ENCODE measurements around the gene VIPR2. TPM values are rescaled to one million over a fixed set of nuclear protein-coding genes. Genes with fewer than 3 reads are reported as not detected.

Gene VIPR2
- total and polyA plus RNA-seq, 4 donors: 0.02 to 0.91 (median 0.73) TPM

DNA sequence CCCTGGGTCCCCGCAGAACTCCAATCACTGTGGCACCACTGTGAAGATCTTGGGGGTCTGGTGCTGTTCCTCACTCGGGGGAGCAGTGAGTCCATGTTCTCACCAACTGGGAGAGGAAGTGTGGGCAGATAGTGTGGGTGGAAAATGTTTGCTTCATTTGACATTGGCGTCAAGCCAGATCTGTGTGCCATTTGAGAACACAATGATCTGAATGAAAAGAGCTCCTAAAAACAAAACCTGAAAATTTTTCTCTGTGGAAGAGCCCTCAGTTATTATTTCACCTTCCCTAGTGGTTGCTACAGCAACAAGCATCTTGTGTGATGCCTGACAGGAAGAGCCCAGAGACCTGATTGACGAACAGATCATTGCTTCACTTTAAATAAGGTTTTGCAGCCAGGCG is 125.6 kb downstream of the VIPR2 start:
- H3K9ac ChIP-seq (ENCODE audit: insufficient read depth in 1 of 2, low read length in 2 of 2): no peak overlapping the region
- peaks cover 0 to 5% (median 0%) of the 10 kb centered on the region in 5 donors for H3K4me1 ChIP-seq (ENCODE audit: control insufficient read depth in 5 of 5, insufficient read depth in 5 of 5, low read length in 5 of 5)
- H3K9me3 ChIP-seq (ENCODE audit: control insufficient read depth in 4 of 4, insufficient read depth in 3 of 4, low read length in 3 of 4): no peaks in the 10 kb centered on the region
- no peak overlapping the region for H3K4me3 ChIP-seq
- H3K36me3 ChIP-seq (ENCODE audit: control insufficient read depth in 4 of 4, insufficient read depth in 4 of 4, low read length in 4 of 4): no peaks in the 10 kb centered on the region
- TF ChIP-seq CTCF (IDR thresholded peaks at IDR 0.05; ENCODE audit: control extremely low read depth, extremely low read depth): no peak
- ATAC-seq (ENCODE audit: insufficient read depth, low FRiP score) (no peak), DNase-seq (no peak)
- H3K27ac ChIP-seq (ENCODE audit: low read depth in 1 of 2, low read length in 1 of 2): no peak overlapping the region
- WGBS, 2 donors: 61 to 67% methylated on average over 5 of the region's 5 CpGs
- H3K27me3 ChIP-seq (ENCODE audit: control insufficient read depth in 3 of 3, insufficient read depth in 3 of 3, low read length in 2 of 3): no peaks in the 10 kb centered on the region

DNA sequence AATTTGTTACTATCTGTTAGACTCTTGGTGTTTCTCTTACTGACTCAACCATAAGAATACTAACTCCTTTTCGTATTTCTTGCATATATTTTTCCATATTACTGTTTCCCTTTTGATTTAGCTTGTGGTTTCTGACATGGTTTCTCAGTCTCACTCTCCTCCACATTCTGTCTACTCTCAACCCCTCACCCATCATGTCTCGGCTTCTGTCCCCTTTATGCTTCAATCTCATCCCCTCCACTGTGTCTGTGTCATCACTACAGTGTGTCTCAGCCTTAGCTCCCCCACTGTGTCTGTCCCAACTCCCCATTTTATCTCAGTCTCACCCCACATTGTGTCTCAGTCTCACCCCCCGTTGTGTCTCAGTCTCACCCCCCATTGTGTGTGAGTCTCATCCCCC is 126.9 kb downstream of the VIPR2 start:
- Histone ChIP-seq H3K9me3 (ENCODE audit: control insufficient read depth in 4 of 4, insufficient read depth in 3 of 4, low read length in 3 of 4) (no peaks in the 10 kb centered on the region), H3K36me3 (ENCODE audit: control insufficient read depth in 4 of 4, insufficient read depth in 4 of 4, low read length in 4 of 4) (no peaks in the 10 kb centered on the region), H3K27me3 (ENCODE audit: control insufficient read depth in 3 of 3, insufficient read depth in 3 of 3, low read length in 2 of 3) (no peaks in the 10 kb centered on the region), H3K9ac (ENCODE audit: insufficient read depth in 1 of 2, low read length in 2 of 2) (no peak overlapping the region), H3K4me1 (ENCODE audit: control insufficient read depth in 5 of 5, insufficient read depth in 5 of 5, low read length in 5 of 5) (peaks cover 0 to 11% (median 3%) of the 10 kb centered on the region in 5 donors), H3K27ac (ENCODE audit: low read depth in 1 of 2, low read length in 1 of 2) (no peak overlapping the region), H3K4me3 (no peak overlapping the region)
- DNase-seq (no peak), ATAC-seq (ENCODE audit: insufficient read depth, low FRiP score) (no peak)
- 77 to 82% methylated on average over 3 of the region's 3 CpGs for WGBS, 2 donors
- TF ChIP-seq CTCF (IDR thresholded peaks at IDR 0.05; ENCODE audit: control extremely low read depth, extremely low read depth): no peak

GRCh38 chr7:159017210-159017609 is 127.5 kb downstream of the VIPR2 start:
- Histone ChIP-seq H3K27ac (ENCODE audit: low read depth in 1 of 2, low read length in 1 of 2) (no peak overlapping the region), H3K36me3 (ENCODE audit: control insufficient read depth in 4 of 4, insufficient read depth in 4 of 4, low read length in 4 of 4) (no peaks in the 10 kb centered on the region), H3K9me3 (ENCODE audit: control insufficient read depth in 4 of 4, insufficient read depth in 3 of 4, low read length in 3 of 4) (no peaks in the 10 kb centered on the region), H3K4me1 (ENCODE audit: control insufficient read depth in 5 of 5, insufficient read depth in 5 of 5, low read length in 5 of 5) (peaks cover 0 to 11% (median 7%) of the 10 kb centered on the region in 5 donors), H3K9ac (ENCODE audit: insufficient read depth in 1 of 2, low read length in 2 of 2) (no peak overlapping the region), H3K27me3 (ENCODE audit: control insufficient read depth in 3 of 3, insufficient read depth in 3 of 3, low read length in 2 of 3) (no peaks in the 10 kb centered on the region), H3K4me3 (no peak overlapping the region)
- 92 to 97% methylated on average over 10 of the region's 10 CpGs for WGBS, 2 donors
- DNase-seq: no peak
- ATAC-seq (ENCODE audit: insufficient read depth, low FRiP score): no peak
- TF ChIP-seq CTCF (IDR thresholded peaks at IDR 0.05; ENCODE audit: control extremely low read depth, extremely low read depth): no peak

GRCh38 chr7:159016591-159016990 is 128.1 kb downstream of the VIPR2 start:
- H3K27ac ChIP-seq (ENCODE audit: low read depth in 1 of 2, low read length in 1 of 2): no peak overlapping the region
- ATAC-seq (ENCODE audit: insufficient read depth, low FRiP score): no peak
- TF ChIP-seq CTCF (IDR thresholded peaks at IDR 0.05; ENCODE audit: control extremely low read depth, extremely low read depth): no peak
- no peak overlapping the region for H3K9ac ChIP-seq (ENCODE audit: insufficient read depth in 1 of 2, low read length in 2 of 2)
- H3K36me3 ChIP-seq (ENCODE audit: control insufficient read depth in 4 of 4, insufficient read depth in 4 of 4, low read length in 4 of 4): no peaks in the 10 kb centered on the region
- no peak for DNase-seq
- no peaks in the 10 kb centered on the region for H3K9me3 ChIP-seq (ENCODE audit: control insufficient read depth in 4 of 4, insufficient read depth in 3 of 4, low read length in 3 of 4)
- H3K4me3 ChIP-seq: no peak overlapping the region
- H3K27me3 ChIP-seq (ENCODE audit: control insufficient read depth in 3 of 3, insufficient read depth in 3 of 3, low read length in 2 of 3): no peaks in the 10 kb centered on the region
- H3K4me1 ChIP-seq (ENCODE audit: control insufficient read depth in 5 of 5, insufficient read depth in 5 of 5, low read length in 5 of 5): peaks cover 0 to 11% (median 7%) of the 10 kb centered on the region in 5 donors
- 92 to 93% methylated on average over 19 of the region's 19 CpGs for WGBS, 2 donors

Data from lung (tissue), 12 donors.